ENCODE results near the gene CORIN.

CORIN gene

GRCh38 chr4:47652092-47652491, 185.8 kb downstream of the CORIN start:
- H3K4me3 ChIP-seq (ENCODE audit: low read depth, low read length) = no peak overlapping the region
- no peak overlapping the region for H2BK12ac ChIP-seq (ENCODE audit: low read length)
- WGBS (ENCODE audit: extremely low coverage, insufficient coverage, insufficient read length) = no CpG with 5 or more reads among the region's 2 CpGs

GRCh38 chr4:47651231-47651630, 186.6 kb downstream of the CORIN start:
- no peak overlapping the region for H2AK5ac ChIP-seq (ENCODE audit: low read length)
- H3K79me1 ChIP-seq (ENCODE audit: low read length) = no peaks in the 10 kb centered on the region
- no peak overlapping the region for H3K4me2 ChIP-seq (ENCODE audit: low read length)
- no peak overlapping the region for H3K4me3 ChIP-seq (ENCODE audit: low read depth, low read length)
- H4K91ac ChIP-seq (ENCODE audit: low read depth, low read length) = no peak overlapping the region
- H2BK120ac ChIP-seq (ENCODE audit: insufficient read depth, low read length, poor library complexity) = no peak overlapping the region
- H3K4me1 ChIP-seq (ENCODE audit: control insufficient read depth in 1 of 2, insufficient read depth in 2 of 2, low read length in 2 of 2) = no peaks in the 10 kb centered on the region
- H3K79me2 ChIP-seq (ENCODE audit: control insufficient read depth, insufficient read depth, low read length, poor library complexity) = no peaks in the 10 kb centered on the region
- H3K9me3 ChIP-seq (ENCODE audit: insufficient read depth, low read depth, low read length) = peaks cover 4% of the 10 kb centered on the region
- no peak for DNase-seq
- no peak overlapping the region for H3K23ac ChIP-seq (ENCODE audit: low read length)
- H3K14ac ChIP-seq (ENCODE audit: low read length) = no peak overlapping the region
- no peak overlapping the region for H2BK12ac ChIP-seq (ENCODE audit: low read length)
- no peak overlapping the region for H3K9ac ChIP-seq (ENCODE audit: low read length)
- no peak overlapping the region for H3K4ac ChIP-seq (ENCODE audit: low read depth, low read length)
- no peak overlapping the region for H4K12ac ChIP-seq (ENCODE audit: low read depth, low read length)
- H4K8ac ChIP-seq (ENCODE audit: low read depth, low read length) = no peak overlapping the region
- H2BK5ac ChIP-seq (ENCODE audit: low read depth, low read length, poor library complexity) = no peak overlapping the region
- H3K27me3 ChIP-seq (ENCODE audit: insufficient read depth, low read length) = no peaks in the 10 kb centered on the region
- no peaks in the 10 kb centered on the region for H3K36me3 ChIP-seq (ENCODE audit: control insufficient read depth in 1 of 2, insufficient read depth in 2 of 2, low read length in 2 of 2)
- no peak overlapping the region for H3K18ac ChIP-seq (ENCODE audit: low read length)
- WGBS (ENCODE audit: extremely low coverage, insufficient coverage, insufficient read length) = no CpG with 5 or more reads among the region's 3 CpGs
- H2AFZ ChIP-seq (ENCODE audit: insufficient read depth, low read length, poor library complexity) = no peak overlapping the region
- no peak overlapping the region for H3K27ac ChIP-seq (ENCODE audit: low read depth, low read length)

More at GRCh38 chr4:47652092-47652491, 185.8 kb downstream of the CORIN start:
- no peak overlapping the region for H4K8ac ChIP-seq (ENCODE audit: low read depth, low read length)
- no peak for DNase-seq
- H3K9me3 ChIP-seq (ENCODE audit: insufficient read depth, low read depth, low read length) = peaks cover 4% of the 10 kb centered on the region
- H3K79me2 ChIP-seq (ENCODE audit: control insufficient read depth, insufficient read depth, low read length, poor library complexity) = no peaks in the 10 kb centered on the region
- no peak overlapping the region for H2BK5ac ChIP-seq (ENCODE audit: low read depth, low read length, poor library complexity)
- H3K4me2 ChIP-seq (ENCODE audit: low read length) = no peak overlapping the region
- no peak overlapping the region for H4K12ac ChIP-seq (ENCODE audit: low read depth, low read length)
- H3K4ac ChIP-seq (ENCODE audit: low read depth, low read length) = no peak overlapping the region
- no peak overlapping the region for H2AK5ac ChIP-seq (ENCODE audit: low read length)
- H3K14ac ChIP-seq (ENCODE audit: low read length) = no peak overlapping the region
- H3K4me1 ChIP-seq (ENCODE audit: control insufficient read depth in 1 of 2, insufficient read depth in 2 of 2, low read length in 2 of 2) = no peaks in the 10 kb centered on the region
- no peaks in the 10 kb centered on the region for H3K27me3 ChIP-seq (ENCODE audit: insufficient read depth, low read length)
- no peak overlapping the region for H2AFZ ChIP-seq (ENCODE audit: insufficient read depth, low read length, poor library complexity)
- no peak overlapping the region for H4K91ac ChIP-seq (ENCODE audit: low read depth, low read length)
- H2BK120ac ChIP-seq (ENCODE audit: insufficient read depth, low read length, poor library complexity) = no peak overlapping the region
- no peak overlapping the region for H3K18ac ChIP-seq (ENCODE audit: low read length)
- H3K23ac ChIP-seq (ENCODE audit: low read length) = no peak overlapping the region
- H3K27ac ChIP-seq (ENCODE audit: low read depth, low read length) = no peak overlapping the region
- no peaks in the 10 kb centered on the region for H3K36me3 ChIP-seq (ENCODE audit: control insufficient read depth in 1 of 2, insufficient read depth in 2 of 2, low read length in 2 of 2)
- no peak overlapping the region for H3K9ac ChIP-seq (ENCODE audit: low read length)
- H3K79me1 ChIP-seq (ENCODE audit: low read length) = no peaks in the 10 kb centered on the region

GRCh38 chr4:47650584-47651130, 187.2 kb downstream of the CORIN start:
- Histone ChIP-seq H3K9me3 (ENCODE audit: insufficient read depth, low read depth, low read length) (peaks cover 4% of the 10 kb centered on the region), H3K4me1 (ENCODE audit: control insufficient read depth in 1 of 2, insufficient read depth in 2 of 2, low read length in 2 of 2) (no peaks in the 10 kb centered on the region), H3K36me3 (ENCODE audit: control insufficient read depth in 1 of 2, insufficient read depth in 2 of 2, low read length in 2 of 2) (no peaks in the 10 kb centered on the region), H3K27ac (ENCODE audit: low read depth, low read length) (no peak overlapping the region), H3K79me1 (ENCODE audit: low read length) (no peaks in the 10 kb centered on the region), H3K27me3 (ENCODE audit: insufficient read depth, low read length) (no peaks in the 10 kb centered on the region), H4K91ac (ENCODE audit: low read depth, low read length) (no peak overlapping the region), H4K12ac (ENCODE audit: low read depth, low read length) (no peak overlapping the region), H3K4me2 (ENCODE audit: low read length) (no peak overlapping the region), H3K4ac (ENCODE audit: low read depth, low read length) (no peak overlapping the region), H3K9ac (ENCODE audit: low read length) (no peak overlapping the region), H3K4me3 (ENCODE audit: low read depth, low read length) (no peak overlapping the region), H2AFZ (ENCODE audit: insufficient read depth, low read length, poor library complexity) (no peak overlapping the region), H3K79me2 (ENCODE audit: control insufficient read depth, insufficient read depth, low read length, poor library complexity) (no peaks in the 10 kb centered on the region), H2BK12ac (ENCODE audit: low read length) (no peak overlapping the region), H2AK5ac (ENCODE audit: low read length) (no peak overlapping the region), H2BK120ac (ENCODE audit: insufficient read depth, low read length, poor library complexity) (no peak overlapping the region), H3K23ac (ENCODE audit: low read length) (no peak overlapping the region), H2BK5ac (ENCODE audit: low read depth, low read length, poor library complexity) (no peak overlapping the region), H3K18ac (ENCODE audit: low read length) (no peak overlapping the region), H3K14ac (ENCODE audit: low read length) (no peak overlapping the region), H4K8ac (ENCODE audit: low read depth, low read length) (no peak overlapping the region)
- DNase-seq = no peak
- WGBS (ENCODE audit: extremely low coverage, insufficient coverage, insufficient read length) = no CpG with 5 or more reads among the region's 2 CpGs

- H3K4me1 ChIP-seq (ENCODE audit: control insufficient read depth in 1 of 2, insufficient read depth in 2 of 2, low read length in 2 of 2) = no peaks in the 10 kb centered on the region
- H4K8ac ChIP-seq (ENCODE audit: low read depth, low read length) = no peak overlapping the region
- H3K79me1 ChIP-seq (ENCODE audit: low read length) = no peaks in the 10 kb centered on the region
- H3K9ac ChIP-seq (ENCODE audit: low read length) = no peak overlapping the region
- no peak overlapping the region for H3K4me2 ChIP-seq (ENCODE audit: low read length)
- no peak overlapping the region for H3K14ac ChIP-seq (ENCODE audit: low read length)
- peaks cover 3% of the 10 kb centered on the region for H3K9me3 ChIP-seq (ENCODE audit: insufficient read depth, low read depth, low read length)
- H3K4me3 ChIP-seq (ENCODE audit: low read depth, low read length) = no peak overlapping the region
- H3K36me3 ChIP-seq (ENCODE audit: control insufficient read depth in 1 of 2, insufficient read depth in 2 of 2, low read length in 2 of 2) = no peaks in the 10 kb centered on the region
- H3K23ac ChIP-seq (ENCODE audit: low read length) = no peak overlapping the region
- H3K18ac ChIP-seq (ENCODE audit: low read length) = no peak overlapping the region
- H3K27ac ChIP-seq (ENCODE audit: low read depth, low read length) = no peak overlapping the region
- H4K91ac ChIP-seq (ENCODE audit: low read depth, low read length) = no peak overlapping the region
- H3K27me3 ChIP-seq (ENCODE audit: insufficient read depth, low read length) = no peaks in the 10 kb centered on the region
- no peaks in the 10 kb centered on the region for H3K79me2 ChIP-seq (ENCODE audit: control insufficient read depth, insufficient read depth, low read length, poor library complexity)
- H3K4ac ChIP-seq (ENCODE audit: low read depth, low read length) = no peak overlapping the region
- H2BK12ac ChIP-seq (ENCODE audit: low read length) = no peak overlapping the region
- no peak for DNase-seq
- H2BK5ac ChIP-seq (ENCODE audit: low read depth, low read length, poor library complexity) = no peak overlapping the region
- no peak overlapping the region for H4K12ac ChIP-seq (ENCODE audit: low read depth, low read length)
- H2BK120ac ChIP-seq (ENCODE audit: insufficient read depth, low read length, poor library complexity) = no peak overlapping the region
- H2AK5ac ChIP-seq (ENCODE audit: low read length) = no peak overlapping the region
- no peak overlapping the region for H2AFZ ChIP-seq (ENCODE audit: insufficient read depth, low read length, poor library complexity)
- WGBS (ENCODE audit: extremely low coverage, insufficient coverage, insufficient read length) = no CpG with 5 or more reads among the region's 3 CpGs
Measured at GRCh38 chr4:47647544-47647943, 190.3 kb downstream of the CORIN start.
